HL-60/S4 (cell line): ENCODE results near the gene KDM5A.

Experiments
- in situ Hi-C: fragments of 300-500 bp; cut with MboI; formaldehyde crosslinking; loops from 2 replicates; pipeline ENCODE4 v1.14.3; 2022; ENCODE audit warnings: low sequenced_read_pairs

The KDM5A gene

DNA sequence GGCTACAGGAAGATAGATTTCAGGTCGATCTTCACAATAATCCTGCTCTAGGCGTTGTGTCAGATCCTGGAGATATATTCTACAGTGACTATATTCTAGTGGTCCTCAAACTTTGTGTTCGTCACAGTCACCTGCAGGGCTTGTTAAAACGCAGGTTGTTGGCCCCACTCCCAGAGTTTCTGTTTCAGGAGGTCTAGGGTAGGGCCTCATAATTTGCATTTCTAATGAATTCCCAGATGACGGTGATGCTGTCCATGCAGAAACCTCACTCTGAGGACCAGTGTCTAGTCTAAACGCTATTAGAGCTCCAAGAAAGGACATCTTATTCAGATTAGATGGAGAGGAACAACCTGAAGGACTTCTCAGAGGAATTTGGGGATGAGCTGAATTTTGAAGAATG lies 113.3 kb downstream of the KDM5A start:
- in situ Hi-C loops = no loop called here

DNA sequence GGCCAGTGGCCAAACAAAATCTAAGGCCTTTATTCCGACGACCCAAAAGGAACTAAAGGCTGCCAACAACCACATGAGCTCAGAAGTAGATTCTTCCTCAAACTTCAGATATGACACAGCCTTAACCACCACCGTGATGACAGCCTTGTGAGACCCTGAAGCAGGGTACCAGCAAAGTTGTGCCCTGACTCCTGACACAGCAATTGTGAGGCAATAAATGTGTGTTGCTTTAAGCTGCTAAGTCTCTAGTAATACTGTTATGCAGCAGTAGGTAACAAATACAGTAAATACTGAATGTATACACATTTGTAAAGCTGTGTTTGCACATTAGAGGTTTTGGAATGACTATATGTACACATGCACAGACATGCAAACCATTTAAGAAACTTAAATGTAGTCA lies 115.7 kb downstream of the KDM5A start:
- in situ Hi-C loops = no loop called here

DNA sequence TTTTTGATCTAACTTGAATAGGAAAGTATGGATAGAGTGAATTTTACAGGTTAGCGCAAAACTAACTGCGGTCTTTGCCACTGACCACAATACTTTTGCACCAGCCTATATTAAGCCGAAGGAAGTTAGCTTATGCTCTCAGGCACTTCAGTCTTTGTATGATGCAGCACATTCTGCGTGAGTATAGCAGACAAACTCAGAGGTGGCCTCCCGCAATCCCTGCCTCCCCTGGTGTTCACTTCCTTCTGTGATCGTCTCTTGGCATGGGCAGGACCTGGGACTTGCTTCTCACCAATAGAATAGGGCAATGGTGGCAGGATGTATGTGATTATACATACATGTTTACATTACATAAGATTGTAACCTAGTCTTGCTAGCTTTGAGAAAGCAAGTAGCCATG lies 116.2 kb downstream of the KDM5A start:
- in situ Hi-C loops = no loop called here

DNA sequence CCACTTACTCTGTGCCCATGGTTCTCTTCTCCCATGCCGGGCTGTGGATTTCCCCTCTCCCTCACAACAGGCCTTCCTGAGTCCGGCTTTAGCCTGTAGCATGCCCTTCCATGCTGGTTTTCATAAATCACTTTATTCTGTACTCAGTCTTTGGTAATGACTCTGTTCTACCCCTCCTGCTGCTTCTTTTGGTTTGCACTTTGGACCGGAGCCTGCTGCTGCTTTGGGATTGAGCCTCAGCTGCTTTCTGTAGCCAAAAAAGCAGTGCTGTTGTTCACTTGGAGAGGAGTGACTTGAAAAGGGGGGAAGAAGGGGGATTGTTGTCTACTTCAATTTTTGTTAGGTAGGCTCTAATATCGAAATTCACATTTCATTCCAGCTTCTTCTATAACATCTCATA lies 118.0 kb downstream of the KDM5A start:
- in situ Hi-C loops = no loop called here

DNA sequence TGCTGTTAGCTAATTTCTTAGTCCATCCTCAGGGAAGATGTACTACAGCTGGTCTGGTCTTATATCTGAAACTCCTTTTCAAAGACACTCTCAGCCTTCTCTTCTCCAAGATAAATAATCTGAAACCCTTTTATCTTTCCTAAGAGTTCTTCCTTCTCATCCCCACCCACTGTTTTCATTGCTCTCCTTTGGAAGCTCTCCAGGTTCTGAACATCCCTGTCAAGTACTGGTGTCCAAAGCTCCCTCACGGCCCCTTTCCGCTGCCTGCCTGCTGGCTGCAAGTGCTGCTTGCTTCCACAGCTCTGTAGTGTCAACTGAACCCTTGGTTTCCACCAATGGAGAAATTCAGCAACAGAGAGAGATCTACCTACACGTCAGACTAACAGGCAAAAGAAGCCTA lies 119.9 kb downstream of the KDM5A start:
- in situ Hi-C loops = no loop called here

DNA sequence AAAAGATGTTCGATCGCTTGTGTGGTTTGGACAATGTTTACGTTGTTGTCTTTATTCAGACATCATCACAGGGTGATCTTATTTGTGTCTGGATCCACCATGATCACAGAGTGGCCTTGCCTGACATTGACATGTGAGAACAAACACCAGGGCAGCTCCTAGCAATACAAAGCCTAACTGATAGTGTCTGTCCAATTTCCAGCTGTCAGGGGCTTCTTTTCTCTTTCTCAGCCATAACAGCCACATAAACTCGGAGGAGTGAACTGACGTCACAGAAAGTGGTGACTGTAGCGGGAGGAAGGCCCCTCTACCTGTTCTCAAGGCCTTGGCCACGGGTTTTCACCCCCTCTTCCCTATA lies 120.7 kb downstream of the KDM5A start:
- in situ Hi-C loops = no loop called here

DNA sequence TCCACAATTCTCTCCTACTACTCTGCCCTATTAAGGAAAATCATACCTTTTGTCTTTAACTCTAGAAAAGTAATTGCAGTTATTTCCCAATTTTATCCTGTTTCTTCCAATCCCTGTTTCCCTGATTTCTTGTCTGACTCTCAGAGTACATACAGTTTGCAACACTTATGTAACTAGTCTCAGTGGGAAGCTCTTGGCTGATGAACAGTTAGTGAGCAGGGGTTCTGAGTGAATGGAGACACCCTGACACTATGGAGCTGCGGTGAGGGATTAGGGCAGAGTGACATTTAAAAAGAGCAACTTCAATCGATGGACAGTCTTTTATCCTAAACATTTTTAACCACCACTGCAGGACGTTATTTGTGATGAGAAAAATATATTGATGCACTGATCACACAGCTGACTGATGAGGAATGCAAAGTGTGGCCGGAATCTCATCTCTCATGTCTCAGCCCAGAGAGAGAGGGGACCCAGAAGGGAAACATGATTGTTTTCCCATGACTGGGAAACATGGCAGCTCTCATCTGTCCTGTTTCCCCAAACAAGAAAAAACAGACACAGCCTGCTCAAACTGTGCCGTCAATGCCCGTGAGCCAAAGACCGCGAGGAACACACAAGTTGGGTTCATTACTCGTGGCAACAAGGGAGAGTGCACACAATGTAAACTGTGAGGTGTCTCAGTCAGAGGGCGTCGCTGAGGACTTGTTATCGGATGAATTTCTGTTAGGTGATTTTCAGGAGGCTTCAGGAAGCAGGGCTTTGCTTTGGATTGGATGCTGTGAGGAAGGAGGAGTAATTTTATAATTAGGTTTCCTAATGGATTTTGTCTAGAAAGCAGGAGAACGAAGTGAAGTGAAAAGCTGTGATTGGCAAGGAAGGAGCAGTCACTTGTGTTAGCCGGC lies 121.3 kb downstream of the KDM5A start:
- in situ Hi-C loops = no loop called here

DNA sequence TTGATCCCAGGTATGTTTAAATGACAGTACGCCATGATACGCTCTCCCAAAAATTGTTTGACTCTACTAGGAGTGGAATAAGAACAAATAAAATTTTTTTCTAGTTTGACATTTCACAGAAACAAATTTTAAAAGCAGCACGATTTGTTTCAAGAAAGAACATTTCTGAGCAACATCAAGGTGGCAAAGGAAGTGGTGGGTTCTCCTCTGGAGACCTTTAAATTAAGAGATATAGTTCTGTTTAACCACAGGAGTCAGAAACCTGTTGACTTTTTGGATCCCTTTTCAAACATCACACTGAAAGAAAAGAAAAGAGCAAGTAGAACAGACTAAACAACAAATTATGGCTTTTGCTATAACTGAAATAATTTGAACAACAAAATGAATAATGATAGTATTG lies 124.0 kb downstream of the KDM5A start:
- in situ Hi-C loops = no loop called here

DNA sequence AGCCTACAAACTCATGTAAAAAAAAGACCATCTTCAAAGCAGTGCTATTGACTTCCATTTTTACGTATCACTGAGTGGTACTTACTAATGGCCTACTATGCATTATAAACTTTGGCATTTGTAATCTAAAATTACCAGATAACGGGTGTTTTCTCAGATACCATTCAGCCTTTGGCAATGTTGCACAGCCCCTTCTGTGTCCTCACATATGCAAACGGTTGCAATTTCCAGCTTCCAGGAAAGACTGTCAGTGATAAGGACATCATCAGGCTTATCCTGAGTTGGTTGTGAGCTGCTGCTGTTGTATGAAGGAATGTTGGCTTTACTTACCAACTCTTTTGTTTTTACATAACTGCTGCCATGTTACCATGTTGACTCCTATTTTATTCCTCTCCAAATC lies 124.9 kb downstream of the KDM5A start:
- in situ Hi-C loops = no loop called here

DNA sequence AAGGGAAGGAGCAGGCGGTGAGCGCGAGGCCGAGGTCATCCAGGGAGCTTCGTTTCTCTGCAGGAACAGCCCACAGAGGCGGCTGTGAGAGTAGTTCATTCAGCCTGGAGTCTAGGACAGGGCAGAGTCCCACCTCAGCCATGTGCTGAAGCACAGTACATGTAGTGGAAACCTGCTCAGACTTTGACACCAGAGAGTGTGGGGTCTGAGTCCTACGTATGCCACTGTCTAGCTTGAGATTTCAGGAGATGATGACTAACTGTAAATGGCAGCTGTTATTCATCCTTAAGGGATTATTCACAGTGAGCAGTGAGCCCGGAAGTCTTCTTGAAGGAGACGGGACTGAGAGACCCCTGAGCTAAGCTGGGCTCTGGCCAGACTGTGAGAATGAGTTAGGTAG lies 125.5 kb downstream of the KDM5A start:
- in situ Hi-C loops = no loop called here

DNA sequence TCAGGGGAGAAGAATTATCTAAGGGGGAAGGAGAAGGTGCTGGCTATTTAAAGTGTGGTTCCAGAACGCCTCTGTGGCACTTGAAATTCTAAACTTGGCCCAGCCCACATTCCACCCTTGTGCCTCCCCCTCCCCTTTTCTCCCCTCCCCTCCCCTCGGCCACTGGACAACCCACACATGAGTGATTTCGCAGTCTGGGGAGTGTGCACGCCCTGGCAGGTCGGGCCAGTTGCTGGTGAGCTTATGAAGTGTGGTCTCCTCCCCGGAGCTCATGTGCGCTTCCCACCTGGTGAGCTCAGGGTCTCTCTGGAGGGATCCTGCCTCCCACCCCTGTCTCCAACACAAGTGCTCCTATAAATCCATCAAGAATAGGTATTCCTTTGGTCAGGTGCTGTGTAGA lies 126.3 kb downstream of the KDM5A start, which contains the start of gene SLC6A13:
SLC6A13 (minus strand) TSS at position 20 of the 400 bp plus-strand sequence. CDS start 2,784 bp downstream, outside the sequence.
- in situ Hi-C loops = no loop called here

DNA sequence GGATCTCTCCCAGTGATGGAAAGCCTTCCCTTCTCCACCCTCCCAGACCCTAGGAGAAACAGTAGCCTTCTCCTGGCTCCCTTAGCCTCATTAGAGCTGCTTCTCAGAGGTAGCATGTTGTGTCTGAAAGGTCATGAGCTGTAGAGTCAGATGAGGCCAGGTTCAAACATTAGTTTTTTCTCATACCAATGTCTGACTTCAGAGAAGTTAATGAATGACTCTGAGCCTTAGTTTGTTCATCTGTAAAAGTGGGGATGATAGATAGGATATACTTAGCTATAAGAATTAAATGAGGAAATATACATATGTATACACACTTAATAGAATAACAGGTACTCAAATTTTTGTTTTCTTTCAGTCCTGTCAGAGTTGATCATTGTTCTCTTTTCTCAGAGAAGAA lies 127.0 kb downstream of the KDM5A start:
- in situ Hi-C loops = no loop called here

DNA sequence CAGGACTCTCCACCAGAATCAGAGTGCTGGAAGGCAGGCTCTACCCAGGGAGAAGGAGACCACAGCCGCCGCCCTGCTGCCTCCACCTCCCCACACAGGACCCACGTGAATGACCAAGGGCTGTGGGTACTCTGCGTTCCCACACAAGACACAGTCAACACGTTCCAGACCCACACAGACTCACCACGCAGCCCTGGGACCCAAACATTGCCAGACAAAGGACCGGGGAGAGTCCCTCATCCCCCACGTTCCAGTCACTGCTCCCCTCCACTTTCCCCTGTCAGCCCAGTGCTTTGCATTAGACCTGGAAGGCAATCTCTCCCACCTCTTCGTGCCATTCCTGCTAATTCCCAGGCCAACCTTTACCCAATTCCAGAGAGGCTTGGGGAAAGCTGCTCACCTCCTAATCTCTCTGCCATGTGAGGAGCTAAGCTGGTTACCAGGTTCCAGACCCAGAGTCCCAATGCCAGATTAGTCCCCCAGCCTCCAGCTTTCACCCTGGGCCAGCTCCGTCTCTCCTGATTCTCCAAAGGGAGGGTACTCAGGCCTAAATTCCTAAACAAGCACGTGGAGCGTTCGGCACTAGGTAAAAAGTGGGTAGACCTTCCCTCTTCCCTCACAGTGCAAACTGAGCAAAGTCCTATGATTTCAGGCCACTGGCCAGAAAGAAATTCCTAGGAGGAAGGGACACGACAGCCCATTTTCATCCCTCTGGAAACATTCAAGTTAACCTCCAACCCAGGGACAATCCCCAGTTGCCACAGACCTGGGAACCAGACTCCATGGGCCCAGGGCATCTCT lies 131.4 kb downstream of the KDM5A start:
- in situ Hi-C loops = no loop called here

DNA sequence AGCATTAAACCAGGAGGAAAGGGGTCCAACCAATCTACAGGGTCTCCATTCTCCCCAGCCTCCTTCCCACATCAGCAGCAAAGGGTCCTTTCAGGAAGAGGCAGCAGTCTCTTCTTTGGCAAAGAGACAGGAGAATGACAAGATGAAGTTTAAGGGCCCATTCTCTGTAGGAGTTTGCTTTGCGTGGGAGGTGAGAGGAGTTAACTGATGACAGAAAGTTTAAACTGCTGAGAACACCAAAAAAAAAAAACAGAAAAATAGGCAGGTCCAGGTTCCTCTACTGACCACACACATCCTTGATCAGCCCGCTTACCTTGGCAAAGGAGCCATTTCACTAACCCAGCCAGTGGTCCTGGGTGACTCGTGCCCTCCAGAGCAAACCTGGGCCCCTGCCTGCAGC lies 132.2 kb downstream of the KDM5A start:
- in situ Hi-C loops = no loop called here

DNA sequence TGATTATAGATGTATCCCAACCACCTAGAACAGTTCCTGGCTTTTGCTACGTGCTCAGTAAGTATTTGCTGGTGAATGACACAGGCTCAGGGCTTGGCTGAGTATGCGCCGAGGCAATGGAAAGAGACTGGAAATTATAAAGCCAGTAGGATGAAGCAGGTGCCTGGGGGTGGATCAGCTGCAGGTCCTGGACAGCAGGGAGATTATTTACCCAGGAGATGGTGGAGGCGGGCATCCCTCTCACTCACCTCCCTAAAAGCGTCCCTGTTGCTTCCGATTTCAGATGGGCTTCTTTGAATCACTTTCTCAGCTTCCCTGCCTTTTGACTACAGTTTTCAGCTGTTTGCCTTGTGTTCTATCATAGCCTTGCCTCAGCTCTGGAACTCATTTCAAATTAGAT lies 132.9 kb downstream of the KDM5A start:
- in situ Hi-C loops = no loop called here

DNA sequence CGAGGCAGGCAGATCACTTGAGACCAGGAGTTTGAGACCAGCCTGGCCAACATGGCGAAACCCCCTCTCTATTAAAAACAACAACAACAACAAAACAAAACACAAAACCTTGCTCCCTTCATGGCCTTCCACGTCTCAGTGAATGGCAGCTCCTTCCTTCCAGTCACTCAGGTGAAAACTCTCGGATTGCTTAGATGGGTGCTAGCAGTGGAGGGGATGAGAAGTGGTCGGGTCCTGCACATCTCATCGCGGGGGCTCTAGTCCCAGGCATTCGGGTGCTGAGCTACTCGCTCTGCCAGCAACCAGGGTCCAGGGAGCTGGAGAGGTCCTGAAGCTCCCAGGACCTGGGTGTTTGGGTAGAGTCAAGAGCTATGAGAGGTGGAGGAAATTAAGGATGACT lies 134.2 kb downstream of the KDM5A start:
- in situ Hi-C loops = no loop called here

DNA sequence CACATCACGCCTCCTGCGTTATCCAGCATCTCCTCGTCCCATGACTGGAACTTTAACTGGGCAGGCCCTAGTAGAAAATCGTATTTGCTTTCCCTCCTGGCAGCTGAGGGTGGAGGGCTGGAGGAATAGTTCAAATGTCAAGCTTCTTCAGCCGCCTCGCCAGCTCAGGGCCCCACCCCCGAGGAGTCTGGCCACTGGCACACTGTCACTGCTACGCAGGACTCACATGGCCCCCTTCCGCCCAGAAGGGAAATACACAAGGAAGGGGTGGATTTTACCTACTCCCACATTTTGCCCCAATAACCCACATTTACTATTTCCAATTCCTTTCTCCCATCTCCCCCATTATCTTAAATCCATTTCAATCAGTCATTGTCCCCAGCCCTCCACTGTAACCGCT lies 135.1 kb downstream of the KDM5A start:
- in situ Hi-C loops = no loop called here

DNA sequence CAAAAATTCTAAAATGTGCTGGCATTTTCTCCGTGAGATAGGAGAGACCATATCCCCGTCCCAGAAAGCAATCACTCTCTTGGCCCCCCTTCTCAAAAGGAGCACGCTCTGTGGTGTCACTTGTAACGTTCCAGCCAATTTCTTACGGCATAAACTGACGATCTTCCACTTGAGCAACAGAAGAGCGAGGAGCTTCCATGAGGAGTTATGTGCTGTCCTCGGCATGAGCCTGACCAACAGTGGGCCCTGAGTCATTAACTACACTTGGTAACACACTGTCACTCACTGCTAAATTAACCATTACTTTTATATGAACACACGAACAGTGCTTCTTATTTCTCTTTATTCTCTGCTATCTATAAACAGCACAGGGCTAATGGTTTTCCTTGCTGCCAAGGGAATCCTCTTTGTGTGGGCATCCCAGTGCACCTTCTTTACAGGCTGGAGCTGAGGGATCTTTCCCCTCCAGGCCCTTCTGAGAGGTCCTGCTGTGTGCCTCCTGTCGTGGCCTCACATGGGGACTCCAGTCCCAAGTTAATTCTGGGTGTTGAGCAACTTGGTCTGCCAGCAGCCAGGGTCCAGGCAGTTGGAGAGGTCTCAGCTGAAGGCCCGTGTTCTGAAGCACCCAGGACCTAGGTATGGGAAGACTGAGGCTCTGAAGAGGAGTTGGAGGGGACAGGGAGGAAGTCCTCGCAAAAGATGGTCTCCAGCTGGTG lies 135.8 kb downstream of the KDM5A start:
- in situ Hi-C loops = no loop called here

DNA sequence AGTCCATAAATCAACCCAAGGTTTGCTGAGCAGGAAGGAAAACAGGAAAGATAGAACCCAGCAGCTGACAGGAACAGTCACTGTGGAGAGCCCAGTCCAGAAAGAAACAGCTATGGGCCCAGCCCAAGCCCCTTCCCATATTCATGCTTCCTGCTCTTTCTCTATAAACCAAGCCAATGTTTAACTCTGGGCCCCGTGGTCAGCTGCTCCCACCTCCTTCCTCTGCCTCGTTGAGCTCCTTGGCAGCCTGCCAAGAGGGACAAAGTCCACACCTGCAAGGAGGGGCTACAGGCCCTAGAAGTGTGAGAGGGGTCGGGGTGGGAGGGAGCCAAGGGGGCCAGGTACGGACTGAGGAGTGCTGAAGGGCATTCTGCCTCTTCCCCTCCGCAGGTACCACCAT lies 136.5 kb downstream of the KDM5A start:
- in situ Hi-C loops = no loop called here

DNA sequence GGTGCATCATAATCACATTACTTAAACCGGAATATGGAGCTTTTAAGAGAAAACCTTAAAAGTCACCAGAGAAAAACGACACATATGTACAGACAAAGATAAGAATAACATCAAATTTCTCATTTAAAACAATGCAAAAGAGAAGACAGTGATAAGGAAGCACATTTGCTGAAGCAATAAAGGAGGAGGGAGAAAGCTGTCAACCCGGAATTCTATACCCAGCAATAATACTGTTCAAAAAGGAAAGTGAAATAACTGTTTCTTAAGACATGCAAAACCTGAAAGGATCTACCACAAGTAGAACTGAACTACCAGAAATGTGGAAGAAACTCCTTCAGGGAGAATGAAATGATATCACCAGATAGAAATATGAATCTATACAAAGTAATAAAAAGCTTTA lies 141.8 kb downstream of the KDM5A start:
- in situ Hi-C loops = no loop called here

DNA sequence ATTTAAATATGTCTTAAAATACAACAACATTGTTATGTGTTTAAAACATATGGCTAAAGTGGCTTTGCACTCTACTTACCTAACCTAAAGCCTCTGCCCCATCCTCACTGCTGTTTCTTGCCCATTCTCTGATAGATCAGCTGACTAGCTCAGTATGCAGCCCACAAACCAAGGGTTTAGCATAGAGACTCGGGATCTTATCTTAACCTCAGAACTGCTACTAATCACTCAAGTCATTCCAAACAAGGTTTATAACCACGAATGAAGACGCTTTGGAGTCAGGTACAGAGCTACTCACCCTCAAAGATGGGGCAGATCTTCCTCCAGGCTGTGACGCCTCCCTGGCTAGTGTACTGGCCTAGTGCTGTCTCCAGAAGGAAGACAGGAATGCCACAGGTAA lies 145.7 kb downstream of the KDM5A start:
- in situ Hi-C loops = no loop called here

DNA sequence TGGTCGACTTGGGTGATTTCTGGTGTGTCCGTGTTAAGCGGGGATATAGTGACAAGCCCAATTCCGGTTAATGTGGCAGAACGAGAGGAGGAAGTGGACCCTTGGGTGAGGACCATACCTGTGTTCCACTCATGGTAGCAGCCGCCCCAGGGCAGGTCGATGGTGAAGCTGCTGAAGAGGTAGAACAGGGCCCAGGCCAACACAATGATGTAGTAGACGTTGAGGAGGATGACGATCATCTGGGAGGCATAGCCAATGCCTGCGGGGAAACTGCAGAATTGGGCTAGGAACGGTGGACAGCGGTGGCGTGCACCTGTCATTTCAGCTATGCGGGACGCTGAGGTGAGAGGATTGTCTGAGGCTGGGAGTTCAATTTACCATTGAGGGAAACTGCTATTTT lies 146.6 kb downstream of the KDM5A start:
- in situ Hi-C loops = no loop called here
